Right hindlimb (tissue), 1 donor: ENCODE measurements around the gene FRZB.
"Not testable (repeated sequence)": the region's sequence is repeated elsewhere in the genome, so short reads cannot be mapped to it uniquely, and the experiment has no call there.

ENCODE experiments used
- DNase-seq: peaks from one replicate; pipeline ENCODE4 v3.0.0-alpha.2; 2018

The FRZB gene

DNA sequence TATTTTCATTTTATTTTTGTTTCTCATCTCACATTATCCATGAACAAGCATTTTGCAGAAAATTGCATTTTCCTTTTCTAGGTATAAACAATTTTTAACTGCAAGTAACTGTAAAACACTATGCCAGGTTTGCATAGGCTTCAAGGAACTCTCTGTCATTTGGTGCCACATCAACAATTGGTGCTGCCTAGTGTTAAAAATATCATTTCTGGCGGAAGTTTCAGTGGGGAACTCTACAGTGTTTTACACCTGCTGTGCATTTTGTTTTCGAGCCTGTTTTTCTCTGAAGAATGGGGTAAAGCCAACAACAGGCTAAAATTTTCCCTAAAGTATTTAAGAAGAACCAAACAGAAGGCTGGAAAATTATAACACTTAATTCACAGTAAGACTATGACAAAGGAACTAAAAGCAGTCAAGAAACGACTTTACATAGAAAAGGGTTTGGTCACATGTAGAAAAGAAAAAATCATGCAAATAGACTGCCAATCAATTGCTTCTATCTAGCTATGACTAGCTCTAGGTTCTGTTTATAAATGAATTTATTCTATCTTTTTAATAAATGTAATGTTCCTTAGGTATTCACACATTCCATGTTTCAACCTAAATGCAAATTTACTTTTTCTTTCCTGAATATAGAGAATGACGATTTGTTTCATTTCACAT, 21.4 kb upstream of the FRZB start:
- no peak for DNase-seq

- no peak for DNase-seq
These were observed 20.7 kb upstream of the FRZB start for GRCh38 chr2:182887093-182887492.

- no peak for DNase-seq
These were observed 19.3 kb upstream of the FRZB start for GRCh38 chr2:182885771-182886170.

DNA sequence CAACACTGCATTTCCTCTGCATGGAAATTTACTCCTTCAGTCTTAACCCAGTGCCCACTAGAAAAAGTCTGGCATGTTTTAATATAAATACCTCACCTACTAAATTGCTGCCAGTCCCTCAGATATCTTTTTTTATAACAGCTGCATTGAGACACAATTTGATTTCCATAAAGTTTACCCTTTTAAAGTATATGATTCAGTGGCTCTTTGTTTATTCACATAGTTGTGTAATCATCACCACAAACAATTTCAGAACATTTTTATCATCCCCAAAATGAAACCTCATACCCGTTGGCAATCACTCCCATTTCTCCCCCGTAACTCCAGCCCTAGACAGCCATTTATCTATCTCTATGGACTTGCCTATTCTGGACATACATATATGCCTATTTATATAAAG, 17.0 kb upstream of the FRZB start:
- DNase-seq: no peak

GRCh38 chr2:182880100-182880499, 13.7 kb upstream of the FRZB start:
- DNase-seq: not testable (repeated sequence)

- DNase-seq: not testable (repeated sequence)
These were observed 10.2 kb upstream of the FRZB start for GRCh38 chr2:182876653-182877052.

DNA sequence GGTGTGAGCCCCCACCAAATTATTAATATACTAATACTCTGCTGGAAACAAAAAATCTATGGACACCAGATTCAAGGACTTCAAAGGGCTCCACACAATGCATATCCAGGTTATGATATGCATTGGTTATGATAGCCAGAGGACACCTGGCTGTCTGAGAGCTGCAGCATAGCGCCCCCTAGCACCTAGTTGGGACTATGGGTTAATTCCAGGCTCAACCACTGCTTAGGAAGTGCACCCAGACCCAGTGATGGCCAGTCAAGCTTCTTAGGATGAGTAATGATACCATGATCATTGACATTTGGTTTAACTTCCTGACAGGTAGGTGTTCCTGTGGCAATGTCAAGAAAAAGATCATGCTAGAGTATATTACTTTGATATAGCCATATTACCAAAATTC, 3.8 kb upstream of the FRZB start:
- no peak for DNase-seq

DNA sequence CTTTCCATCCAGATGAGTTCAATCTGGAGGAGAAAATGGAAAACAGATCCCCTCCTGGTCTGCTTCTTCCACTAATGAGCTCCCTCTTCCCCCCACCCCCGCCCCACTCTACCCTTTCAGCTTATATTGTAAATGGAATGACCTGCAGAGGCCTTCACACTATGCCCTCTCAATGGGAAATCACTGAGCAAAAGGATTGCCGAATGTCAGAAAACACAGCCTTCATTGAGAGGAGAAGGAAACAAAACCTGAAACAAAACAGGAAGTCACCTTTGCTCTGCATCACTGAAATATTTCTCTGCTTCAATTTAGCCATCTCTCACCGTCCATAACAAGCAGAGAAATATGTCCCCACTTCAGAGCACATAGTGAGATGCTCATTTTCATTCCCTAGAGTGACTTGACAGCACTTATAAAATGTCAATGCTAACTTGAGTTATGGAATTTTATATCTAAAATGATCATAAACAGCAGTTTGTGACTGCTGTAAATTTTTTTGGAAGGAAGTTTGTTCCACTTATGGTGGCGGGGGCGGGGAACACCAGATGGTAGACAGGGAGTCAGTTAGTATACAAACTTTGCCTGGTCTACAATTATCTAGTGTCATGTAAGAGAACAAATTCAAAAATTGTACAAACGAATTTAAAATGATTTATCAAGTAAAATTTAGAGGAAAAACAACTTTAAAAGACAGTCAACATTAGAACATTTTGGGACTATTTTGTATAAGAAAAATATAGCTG, 1.8 kb upstream of the FRZB start:
- DNase-seq: no peak

- peak; percentile 22 for DNase-seq
These were observed 1.1 kb upstream of the FRZB start for GRCh38 chr2:182867426-182868053.

DNA sequence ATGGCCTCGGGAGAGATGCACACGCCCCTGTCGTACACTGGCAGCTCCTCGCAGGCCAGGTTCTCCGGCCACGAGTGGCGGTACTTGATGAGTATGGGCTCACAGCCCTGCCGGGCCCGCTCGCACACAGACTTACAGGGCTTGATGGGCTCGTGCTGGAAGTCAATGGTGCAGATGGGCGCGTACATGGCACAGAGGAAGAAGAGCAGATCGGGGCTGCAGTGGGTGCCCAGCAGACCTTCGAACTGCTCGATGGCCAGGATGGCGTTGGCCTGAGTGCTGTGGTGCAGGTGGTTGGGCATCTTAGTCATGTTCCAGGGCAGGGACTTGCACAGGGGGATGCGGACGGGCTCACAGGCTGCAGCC, 359 bp downstream of the FRZB start:
- no peak for DNase-seq

DNA sequence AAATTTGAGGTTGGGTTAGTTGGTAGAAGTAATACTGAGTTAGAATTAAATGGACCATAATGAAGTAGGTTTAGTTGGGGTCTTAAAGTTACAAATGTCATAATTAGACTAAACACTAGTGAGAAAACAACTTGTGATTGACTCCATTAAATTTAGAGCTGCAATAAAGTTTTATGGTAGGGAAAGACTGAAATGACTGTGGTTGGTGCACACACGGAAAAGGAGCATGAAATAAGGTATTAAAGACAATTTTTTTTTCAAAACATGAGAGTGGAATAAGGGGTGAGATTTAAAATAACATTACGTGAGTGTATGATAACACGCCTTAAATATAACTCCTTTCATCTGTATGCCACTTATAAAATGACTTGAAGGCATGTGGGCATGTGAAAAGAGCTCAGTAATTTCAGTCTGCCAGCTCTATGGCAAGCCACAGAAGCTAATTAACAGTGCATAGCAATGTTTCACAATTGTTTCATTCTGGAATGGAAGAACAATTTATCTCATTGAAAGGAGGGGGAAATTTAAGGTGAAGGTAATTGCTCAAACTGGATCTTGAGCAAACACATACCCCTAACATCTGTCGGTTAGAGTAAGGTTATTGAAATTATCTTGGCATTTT, 1.4 kb downstream of the FRZB start:
- no peak for DNase-seq

DNA sequence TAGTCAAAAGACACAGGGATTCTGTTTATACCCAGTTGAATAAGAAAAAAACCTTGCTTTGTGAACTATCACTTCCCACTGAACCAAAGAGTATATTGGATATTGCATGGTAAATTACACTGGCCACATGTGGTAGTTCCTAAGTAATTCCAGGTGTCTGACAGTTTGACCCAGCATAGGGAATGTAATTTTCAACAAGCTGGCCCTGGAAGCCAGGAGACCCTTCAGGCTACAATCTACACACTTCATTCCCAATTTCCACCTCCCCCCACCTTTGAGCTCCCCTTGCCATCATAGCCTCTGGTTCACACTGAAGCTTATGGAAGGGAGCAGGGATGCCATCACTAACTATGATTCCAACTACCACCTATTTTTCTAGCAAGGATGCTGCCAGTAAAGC, 2.8 kb downstream of the FRZB start:
- DNase-seq: no peak

- DNase-seq: peak; percentile 39
These were observed 4.3 kb downstream of the FRZB start for GRCh38 chr2:182862091-182862490.

GRCh38 chr2:182860858-182861257, 5.6 kb downstream of the FRZB start:
- no peak for DNase-seq

DNA sequence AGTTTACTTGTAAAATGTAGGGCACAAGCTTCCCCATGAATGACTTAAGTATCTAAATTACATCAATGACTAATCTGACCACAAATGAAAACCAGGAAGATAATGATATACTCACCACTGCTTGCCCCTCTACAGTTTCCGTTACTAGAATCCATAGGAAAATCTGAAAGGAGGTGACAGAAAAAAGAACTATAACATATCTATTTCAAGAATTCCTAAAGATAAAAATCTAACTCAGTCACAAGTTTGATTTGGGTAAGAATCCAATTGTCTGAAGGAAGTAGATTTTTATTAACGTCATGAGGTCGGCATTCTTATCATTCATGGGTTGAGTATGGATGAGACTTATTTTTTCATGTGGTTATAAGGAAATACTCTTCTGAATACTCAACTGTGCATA, 7.8 kb downstream of the FRZB start:
- no peak for DNase-seq

DNA sequence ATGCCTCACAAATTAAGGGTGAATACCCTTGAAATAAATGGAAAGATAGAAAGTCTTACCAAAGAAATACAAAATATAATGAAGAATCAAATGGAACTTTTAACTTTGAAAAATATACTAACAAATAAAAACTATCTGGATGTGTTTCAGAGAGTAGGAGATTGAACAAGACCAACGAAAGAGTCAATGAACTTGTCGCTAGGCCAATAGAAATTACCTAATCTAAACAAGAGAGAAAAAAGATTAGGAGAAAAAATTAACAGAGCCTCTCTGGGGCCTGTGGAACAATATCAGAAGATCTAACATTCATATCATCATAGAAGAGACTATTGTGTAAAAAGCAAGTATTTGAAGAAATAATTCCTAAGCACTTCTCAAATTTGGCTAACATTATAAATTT, 11.1 kb downstream of the FRZB start:
- no peak for DNase-seq

DNA sequence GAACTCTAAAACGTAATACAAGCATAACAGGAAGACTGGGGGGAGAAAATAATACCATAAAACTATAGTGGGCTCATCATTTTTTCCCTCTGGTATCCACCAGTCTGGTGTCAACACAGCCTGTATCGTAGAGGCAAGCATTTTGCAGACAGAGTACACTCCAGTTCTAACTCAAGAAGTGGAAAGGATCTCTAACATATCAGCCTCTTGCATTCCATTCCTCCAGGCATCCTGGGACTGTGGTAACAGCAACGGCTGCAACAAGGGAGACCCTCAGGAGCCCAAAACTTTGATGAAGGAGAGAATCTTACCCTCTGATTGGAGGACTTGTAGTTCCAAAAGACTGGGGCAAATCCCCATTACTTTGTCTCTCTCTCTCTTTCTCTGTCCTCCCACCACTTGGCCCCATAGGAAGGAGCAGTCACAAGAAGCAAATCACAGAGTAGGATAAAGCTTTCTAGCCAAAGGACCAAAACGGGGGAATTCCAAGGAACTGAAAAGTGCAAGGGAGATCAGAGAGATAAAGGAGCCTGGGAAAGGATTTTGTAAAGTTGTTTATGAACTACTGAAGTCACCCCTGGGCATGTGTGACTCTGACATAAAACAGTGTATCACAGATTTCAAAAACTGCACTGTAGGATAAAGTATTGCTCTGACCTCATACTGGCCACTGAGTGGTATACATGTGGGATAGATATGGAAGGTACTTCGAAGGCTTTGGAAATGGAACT, 11.9 kb downstream of the FRZB start:
- DNase-seq: no peak

- no peak for DNase-seq
These were observed 13.6 kb downstream of the FRZB start for GRCh38 chr2:182852801-182853200.

DNA sequence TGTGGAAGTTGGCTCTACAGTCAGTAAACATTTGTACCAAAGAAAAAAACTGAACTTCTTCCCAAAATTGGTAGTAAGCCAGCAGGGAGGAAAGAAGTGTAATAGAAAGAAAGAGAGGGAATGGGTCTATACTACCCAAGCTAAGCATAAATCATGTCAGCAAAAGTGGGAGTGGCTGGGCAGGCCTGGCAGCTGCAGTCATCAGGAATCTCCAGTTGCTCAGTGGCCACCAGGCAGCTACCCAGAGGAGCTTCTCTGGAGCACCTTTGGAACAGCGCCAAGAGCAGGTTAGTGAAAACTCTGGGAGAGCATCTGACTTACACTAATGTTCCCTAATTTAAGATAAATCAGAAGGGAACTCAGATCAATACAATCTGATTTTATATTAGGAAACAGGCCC, 14.3 kb downstream of the FRZB start:
- no peak for DNase-seq

- no peak for DNase-seq
These were observed 20.5 kb downstream of the FRZB start for GRCh38 chr2:182845794-182846417.

DNA sequence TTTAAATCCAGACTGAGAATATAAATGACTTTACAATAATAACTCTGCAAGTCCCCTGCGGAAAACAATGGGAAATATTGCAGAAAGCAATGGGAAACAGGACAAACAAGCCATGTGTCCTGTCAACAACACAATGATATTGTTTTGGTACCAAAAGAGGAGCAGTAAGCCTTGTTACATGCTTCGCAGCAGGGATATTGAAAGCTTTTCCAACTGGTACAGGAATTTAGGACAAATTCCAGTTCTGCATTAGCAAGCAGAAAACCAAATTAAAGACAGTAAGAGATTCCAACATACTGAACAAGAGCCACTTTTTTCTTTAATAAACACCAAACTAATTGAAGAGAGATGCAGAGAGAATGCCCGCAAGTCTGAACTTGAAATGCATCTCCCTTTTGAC, 30.0 kb downstream of the FRZB start:
- DNase-seq: no peak

DNA sequence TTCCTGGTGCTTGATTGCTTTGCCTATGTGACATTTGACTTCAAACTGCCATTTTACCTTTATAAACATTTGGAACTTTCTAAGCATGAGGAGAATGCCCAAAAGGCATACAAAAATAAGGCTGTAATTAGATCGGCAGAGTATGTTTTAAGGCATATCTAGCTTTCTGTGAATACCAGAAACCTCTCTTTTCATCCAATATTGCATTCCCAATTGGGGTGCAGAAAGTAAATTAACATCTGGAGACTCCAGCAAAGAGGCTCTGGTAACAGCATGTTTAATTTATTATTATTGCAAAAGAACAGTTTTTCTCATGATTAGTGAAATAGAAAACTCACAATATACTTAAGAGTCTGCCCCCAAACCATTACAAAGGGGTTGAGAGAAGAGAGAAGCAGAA, 32.1 kb downstream of the FRZB start:
- no peak for DNase-seq
